HG02840 (cell line): ENCODE data around the gene APOF.
A peak's percentile ranks its signal among the peaks of the same experiment; 100 is the strongest.
"Not testable (repeated sequence)": the region's sequence is repeated elsewhere in the genome, so short reads cannot be mapped to it uniquely, and the experiment has no call there.

Experiments used
- ATAC-seq: cut with Tn5 transposase; IDR thresholded peaks from one replicate; pipeline ENCODE4 v1.9.1; 2021; ENCODE audit warnings: mild to moderate bottlenecking, moderate library complexity, moderate number of reproducible peaks; ENCODE audit not compliant: unreplicated experiment, low FRiP score

Gene APOF

GRCh38 chr12:56374726-56375597 is 12.3 kb upstream of the APOF start:
- no peak for ATAC-seq

GRCh38 chr12:56373515-56373914 is 10.9 kb upstream of the APOF start:
- no peak for ATAC-seq

- no peak for ATAC-seq
Measured at GRCh38 chr12:56366948-56367347, 4.3 kb upstream of the APOF start.

GRCh38 chr12:56361487-56362129 is 1.0 kb downstream of the APOF start:
- ATAC-seq: no peak

GRCh38 chr12:56359851-56360767 is 2.5 kb downstream of the APOF start, which contains the start of gene STAT2:
STAT2 (minus strand) TSS chr12:56360107; CDS start chr12:56356571, 3,536 bp downstream.
- ATAC-seq: peak; percentile 97

GRCh38 chr12:56358836-56359532 is 3.7 kb downstream of the APOF start:
- no peak for ATAC-seq

GRCh38 chr12:56351325-56351724 is 11.3 kb downstream of the APOF start:
- ATAC-seq: no peak

GRCh38 chr12:56350662-56351061 is 12.0 kb downstream of the APOF start:
- ATAC-seq: no peak

- ATAC-seq: no peak
Measured at GRCh38 chr12:56348776-56349175, 13.9 kb downstream of the APOF start.

GRCh38 chr12:56347255-56347654 is 15.4 kb downstream of the APOF start:
- not testable (repeated sequence) for ATAC-seq

GRCh38 chr12:56346675-56347074 is 16.0 kb downstream of the APOF start:
- ATAC-seq: no peak

- ATAC-seq: not testable (repeated sequence)
Measured at GRCh38 chr12:56342290-56342689, 20.4 kb downstream of the APOF start.

- no peak for ATAC-seq
Measured at GRCh38 chr12:56341616-56342015, 21.0 kb downstream of the APOF start.

- ATAC-seq: no peak
Measured at GRCh38 chr12:56339158-56339422, 23.6 kb downstream of the APOF start.

GRCh38 chr12:56338308-56339157 is 24.1 kb downstream of the APOF start, which contains the start of gene IL23A:
IL23A (plus strand) TSS chr12:56338884; CDS start chr12:56339045, 161 bp downstream.
- ATAC-seq: no peak

- no peak for ATAC-seq
Measured at GRCh38 chr12:56337753-56338251, 24.9 kb downstream of the APOF start.

GRCh38 chr12:56336361-56337167 is 26.1 kb downstream of the APOF start:
- no peak for ATAC-seq

- ATAC-seq: not testable (repeated sequence)
Measured at GRCh38 chr12:56335527-56335926, 27.1 kb downstream of the APOF start.
